DOHH2 (cell line): ENCODE results near the gene ZNF691.

Experiments used
- H3F3A ChIP-seq: fragments of 200-600 bp; sonication (generic), shearing (Covaris generic); 2 replicates; pipeline ENCODE4 v1.6.0; 2016; ENCODE audit warnings: antibody characterized with exemption, mild to moderate bottlenecking; ENCODE audit not compliant: control insufficient read depth, insufficient read depth
- H3K27ac ChIP-seq: fragments of 200-600 bp; sonication (generic); 2 replicates; pipeline ENCODE4 v1.5.1; 2014; ENCODE audit warnings: low read depth, mild to moderate bottlenecking, low read length, moderate library complexity
- H3K27me3 ChIP-seq: fragments of 200-600 bp; sonication (generic); 2 replicates; pipeline ENCODE4 v1.6.1; 2014; ENCODE audit warnings: mild to moderate bottlenecking, low read length, mixed read lengths; ENCODE audit not compliant: control insufficient read depth
- H3K36me3 ChIP-seq: fragments of 200-600 bp; sonication (generic); 2 replicates; pipeline ENCODE4 v1.6.1; 2014; ENCODE audit warnings: mild to moderate bottlenecking, low read length, moderate library complexity, mixed read lengths; ENCODE audit not compliant: control insufficient read depth
- H3K4me1 ChIP-seq: fragments of 200-600 bp; sonication (generic); 2 replicates; pipeline ENCODE4 v1.6.1; 2014; ENCODE audit warnings: mild to moderate bottlenecking, low read length, mixed read lengths; ENCODE audit not compliant: control insufficient read depth
- H3K4me2 ChIP-seq: fragments of 200-600 bp; sonication (generic); 2 replicates; pipeline ENCODE4 v1.6.0; 2014; ENCODE audit warnings: mild to moderate bottlenecking, low read length, moderate library complexity
- H3K4me3 ChIP-seq: fragments of 200-600 bp; sonication (generic); 2 replicates; pipeline ENCODE4 v1.5.1; 2014; ENCODE audit warnings: mild to moderate bottlenecking, low read length, mixed read lengths
- H3K79me2 ChIP-seq: fragments of 200-600 bp; sonication (generic); 2 replicates; pipeline ENCODE4 v1.6.1; 2014; ENCODE audit warnings: mild to moderate bottlenecking, low read length, mixed read lengths; ENCODE audit not compliant: control insufficient read depth
- H3K9me2 ChIP-seq: fragments of 200-600 bp; sonication (generic); replicated peaks from 2 replicates; pipeline ENCODE4 v1.6.1; 2014; ENCODE audit warnings: mild to moderate bottlenecking, low read length, mixed read lengths; ENCODE audit not compliant: control insufficient read depth
- H3K9me3 ChIP-seq: fragments of 200-600 bp; sonication (generic); 2 replicates; pipeline ENCODE4 v1.6.1; 2014; ENCODE audit warnings: antibody characterized with exemption, low read length, mixed read lengths; ENCODE audit not compliant: control insufficient read depth, insufficient read depth
- H4K20me1 ChIP-seq: fragments of 200-600 bp; sonication (generic); 2 replicates; pipeline ENCODE4 v1.6.0; 2014; ENCODE audit warnings: low read depth, mild to moderate bottlenecking, antibody characterized with exemption, low read length, moderate library complexity; ENCODE audit not compliant: control insufficient read depth, insufficient read depth
- CTCF ChIP-seq: fragments of 200-600 bp; sonication (generic); IDR thresholded peaks from one replicate; pipeline ENCODE4 v1.5.1; 2014; ENCODE audit warnings: antibody characterized with exemption, mild to moderate bottlenecking, low read depth, low read length; ENCODE audit not compliant: poor library complexity, severe bottlenecking
- EZH2phosphoT487 ChIP-seq: fragments of 200-600 bp; sonication (generic); IDR thresholded peaks from 2 replicates; pipeline ENCODE4 v1.6.1; 2017; ENCODE audit warnings: borderline replicate concordance, mild to moderate bottlenecking, antibody characterized with exemption, low read length, moderate library complexity, mixed read lengths

Gene ZNF691

GRCh38 chr1:42801832-42802473 lies 44.5 kb upstream of the ZNF691 start:
- Histone ChIP-seq H4K20me1 (no peaks in the 10 kb centered on the region), H3K4me1 (no peaks in the 10 kb centered on the region), H3K9me2 (no peaks in the 10 kb centered on the region), H3K9me3 (no peaks in the 10 kb centered on the region), H3K27ac (no peak overlapping the region), H3F3A (no peaks in the 10 kb centered on the region), H3K36me3 (no peaks in the 10 kb centered on the region), H3K27me3 (peaks cover 12% of the 10 kb centered on the region), H3K4me2 (no peak overlapping the region), H3K4me3 (no peak overlapping the region), H3K79me2 (no peaks in the 10 kb centered on the region)
- TF ChIP-seq CTCF (no peak), EZH2phosphoT487 (no peak)

- Histone ChIP-seq H4K20me1 (no peaks in the 10 kb centered on the region), H3K79me2 (no peaks in the 10 kb centered on the region), H3K4me1 (peaks cover 3% of the 10 kb centered on the region; the same call in 1 of the 2 replicates), H3K27me3 (no peaks in the 10 kb centered on the region), H3K36me3 (no peaks in the 10 kb centered on the region), H3F3A (0 out of 2 replicates have a peak, but pooled peaks cover 2% of the 10 kb centered on the region), H3K27ac (no peak overlapping the region), H3K4me3 (no peak overlapping the region), H3K9me3 (no peaks in the 10 kb centered on the region), H3K9me2 (no peaks in the 10 kb centered on the region), H3K4me2 (no peak overlapping the region)
- TF ChIP-seq CTCF: no peak
- no peak for TF ChIP-seq EZH2phosphoT487
Measured at GRCh38 chr1:42806171-42806570, 40.2 kb upstream of the ZNF691 start.

- Histone ChIP-seq H3K4me2 (no peak overlapping the region), H3K9me3 (no peaks in the 10 kb centered on the region)
- no peak for TF ChIP-seq EZH2phosphoT487
- no peak for TF ChIP-seq CTCF
Measured at GRCh38 chr1:42806593-42806992, 39.8 kb upstream of the ZNF691 start.

More at GRCh38 chr1:42806593-42806992, 39.8 kb upstream of the ZNF691 start:
- no peaks in the 10 kb centered on the region for H3K36me3 ChIP-seq
- H3K4me1 ChIP-seq: peaks cover 3% of the 10 kb centered on the region; the same call in 1 of the 2 replicates
- no peak overlapping the region for H3K4me3 ChIP-seq
- H3K27me3 ChIP-seq: no peaks in the 10 kb centered on the region
- H3K79me2 ChIP-seq: no peaks in the 10 kb centered on the region
- H3K27ac ChIP-seq: no peak overlapping the region
- H3K9me2 ChIP-seq: no peaks in the 10 kb centered on the region
- 0 out of 2 replicates have a peak, but pooled peaks cover 2% of the 10 kb centered on the region for H3F3A ChIP-seq
- no peaks in the 10 kb centered on the region for H4K20me1 ChIP-seq
